Activated naive CD4-positive, alpha-beta T cell (primary cell): ENCODE data around the gene FOXO4.

Source experiments
- DNase-seq, 4 experiments: peaks; one replicate each; lab custom pipeline; 2025; lab: John Stamatoyannopoulos, UW

Gene FOXO4

DNA sequence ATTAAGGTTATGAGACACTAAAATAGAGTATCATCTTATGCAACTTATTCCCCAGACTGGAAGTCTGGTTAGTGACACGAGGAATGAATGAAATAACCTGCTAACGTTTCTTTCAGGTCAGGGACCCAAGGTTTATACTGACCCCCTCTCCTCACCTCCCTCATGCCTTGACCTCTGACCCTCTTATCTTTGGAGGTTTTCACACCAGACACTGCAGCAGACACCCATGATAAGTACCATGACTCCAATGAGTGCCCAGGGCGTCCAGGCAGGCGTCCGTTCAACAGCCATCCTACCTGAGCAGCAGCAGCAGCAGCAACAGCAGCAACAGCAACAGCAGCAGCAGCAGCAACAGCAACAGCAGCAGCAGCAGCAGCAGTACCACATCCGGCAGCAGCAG, 44.8 kb downstream of the FOXO4 start:
- no peak for DNase-seq

DNA sequence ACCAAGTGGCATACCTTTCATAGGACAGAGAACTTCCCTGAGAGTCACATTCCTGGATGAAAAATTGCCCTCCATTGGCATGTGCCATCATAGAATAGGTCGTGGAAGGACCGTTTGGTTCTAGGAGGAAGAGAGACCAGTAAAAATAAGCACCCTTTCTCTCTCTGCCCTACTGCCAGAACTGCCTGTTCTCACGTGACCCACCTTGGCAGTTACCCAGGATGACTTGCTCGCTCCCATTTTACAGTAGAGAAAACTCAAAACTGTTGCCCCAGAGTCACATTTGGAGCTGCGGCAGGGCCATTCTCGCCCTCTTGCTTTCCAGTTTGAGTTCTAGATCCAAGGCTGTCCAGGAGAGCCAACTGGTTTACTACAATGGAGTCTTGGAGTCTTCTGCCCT, 47.9 kb downstream of the FOXO4 start:
- DNase-seq: no peak

DNA sequence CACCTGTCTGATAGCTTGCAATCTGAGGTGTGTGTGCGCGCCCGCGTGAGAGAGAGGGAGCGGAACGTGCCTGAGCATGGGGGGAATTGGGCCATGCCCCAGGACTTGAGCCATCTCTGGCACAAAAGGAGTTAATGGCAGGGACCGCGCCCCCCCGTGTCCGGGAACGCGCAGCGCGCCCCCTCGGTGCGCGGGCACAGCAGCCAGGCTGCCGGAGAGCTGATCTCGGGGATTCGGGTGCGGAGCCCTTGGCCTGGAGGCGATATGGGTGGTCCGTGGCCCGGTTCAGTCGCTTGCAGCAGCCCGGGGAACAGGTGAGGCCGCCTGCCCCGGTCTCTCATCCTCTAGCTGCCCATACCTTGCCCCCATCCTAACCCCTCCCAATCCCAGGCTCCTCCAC, 49.0 kb downstream of the FOXO4 start, which contains the start of gene NLGN3:
NLGN3 (plus strand) TSS at position 191 of the 400 bp plus-strand sequence. CDS start 2,909 bp downstream, outside the sequence.
- DNase-seq: no peak

DNA sequence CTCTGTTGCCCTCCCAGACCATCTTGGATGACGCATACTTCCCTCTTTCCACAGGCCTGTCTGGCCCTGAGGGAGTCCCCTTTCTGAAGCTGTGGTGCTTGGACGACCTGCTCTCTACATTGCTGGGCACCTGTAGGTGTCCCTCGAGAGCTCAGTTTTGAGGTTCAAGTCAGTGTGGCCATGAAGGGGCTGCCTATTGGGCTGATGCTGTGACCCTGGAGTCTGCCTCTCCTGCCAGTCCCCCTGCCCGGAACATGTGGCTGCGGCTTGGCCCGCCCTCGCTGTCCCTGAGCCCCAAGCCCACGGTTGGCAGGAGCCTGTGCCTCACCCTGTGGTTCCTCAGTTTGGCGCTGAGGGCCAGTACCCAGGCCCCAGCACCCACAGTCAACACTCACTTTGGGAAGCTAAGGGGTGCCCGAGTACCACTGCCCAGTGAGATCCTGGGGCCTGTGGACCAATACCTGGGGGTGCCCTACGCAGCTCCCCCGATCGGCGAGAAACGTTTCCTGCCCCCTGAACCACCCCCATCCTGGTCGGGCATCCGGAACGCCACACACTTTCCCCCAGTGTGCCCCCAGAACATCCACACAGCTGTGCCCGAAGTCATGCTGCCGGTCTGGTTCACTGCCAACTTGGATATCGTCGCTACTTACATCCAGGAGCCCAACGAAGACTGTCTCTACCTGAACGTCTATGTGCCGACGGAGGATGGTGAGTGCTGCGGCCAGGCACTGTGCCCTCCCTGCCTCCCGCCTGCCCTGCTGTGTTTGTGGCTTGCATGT, 52.0 kb downstream of the FOXO4 start:
- DNase-seq: no peak

DNA sequence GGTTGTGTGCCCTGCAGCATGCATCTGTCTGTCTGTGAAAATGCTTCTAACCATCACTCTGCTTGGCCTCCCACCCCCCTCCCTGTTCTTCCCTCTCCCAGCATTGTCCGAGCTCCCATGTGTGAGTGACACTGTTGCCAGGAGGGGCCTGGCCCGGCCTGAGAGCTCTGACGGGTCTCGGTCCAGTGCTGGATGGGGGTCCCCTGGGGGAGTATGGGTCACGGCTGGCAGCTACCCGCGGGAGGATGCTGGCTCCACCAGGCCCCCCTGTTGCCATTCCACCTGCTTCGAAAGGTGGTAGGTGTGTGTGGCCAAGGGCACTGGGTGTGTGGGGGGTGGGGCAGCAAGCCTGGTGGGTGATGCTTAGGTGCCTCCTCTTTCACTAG, 52.6 kb downstream of the FOXO4 start:
- no peak for DNase-seq

DNA sequence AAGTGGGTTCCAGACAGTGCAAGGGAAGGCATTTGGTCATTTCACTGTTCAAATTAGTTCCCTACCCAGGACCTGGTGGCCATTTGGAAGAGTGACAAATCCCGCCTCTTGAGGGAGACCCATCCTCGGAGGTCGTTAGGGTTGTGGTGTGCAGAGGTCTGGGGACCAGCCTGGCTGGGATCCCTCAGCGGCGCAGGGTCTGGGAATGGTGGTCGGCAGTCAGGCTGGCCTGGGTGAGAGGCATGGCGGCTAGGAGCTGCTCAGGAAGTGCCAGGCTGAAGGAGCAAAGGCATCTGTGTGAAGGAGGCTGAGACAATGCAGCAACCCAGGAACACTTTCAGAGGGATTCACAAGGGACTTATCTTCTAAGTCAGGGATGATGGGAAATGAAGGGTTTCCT, 55.7 kb downstream of the FOXO4 start:
- no peak for DNase-seq
